RWPE2 (cell line): Measurements from ENCODE around the gene PCYT2.

Experiments used
- ATAC-seq: fragments of 200-7000 bp; cut with Tn5 transposase; 3 replicates; pipeline ENCODE4 v1.9.1; 2021; ENCODE audit warnings: low read depth
- DNase-seq: peaks from one replicate; pipeline ENCODE4 v3.0.0-alpha.2; 2020; ENCODE audit warnings: low spot score
- H3K27ac ChIP-seq: fragments of 450-650 bp; 2 replicates; pipeline ENCODE4 v1.5.1; 2017; ENCODE audit warnings: mild to moderate bottlenecking; ENCODE audit not compliant: poor library complexity, severe bottlenecking
- H3K27me3 ChIP-seq: fragments of 250-450 bp; sonication (Bioruptor Pico); 2 replicates; pipeline ENCODE4 v1.5.1; 2021; ENCODE audit warnings: mild to moderate bottlenecking, moderate library complexity; ENCODE audit not compliant: insufficient read depth, poor library complexity, severe bottlenecking
- H3K36me3 ChIP-seq: fragments of 250-450 bp; sonication (Bioruptor Pico); 2 replicates; pipeline ENCODE4 v1.5.1; 2020; ENCODE audit warnings: low read depth, mild to moderate bottlenecking, moderate library complexity
- H3K4me1 ChIP-seq: fragments of 250-450 bp; sonication (Bioruptor Pico); 2 replicates; pipeline ENCODE4 v1.5.1; 2021; ENCODE audit warnings: mild to moderate bottlenecking, moderate library complexity; ENCODE audit not compliant: insufficient read depth, poor library complexity, severe bottlenecking
- H3K4me3 ChIP-seq: fragments of 250-450 bp; sonication (Bioruptor Pico); 2 replicates; pipeline ENCODE4 v1.5.1; 2021; ENCODE audit warnings: mild to moderate bottlenecking, moderate library complexity; ENCODE audit not compliant: severe bottlenecking
- H3K9me3 ChIP-seq: fragments of 250-450 bp; sonication (Bioruptor Pico); 2 replicates; pipeline ENCODE4 v1.5.1; 2021; ENCODE audit warnings: mild to moderate bottlenecking, moderate library complexity; ENCODE audit not compliant: severe bottlenecking
- TF ChIP-seq, protein P1 (sequence below): fragments of 450-650 bp; IDR thresholded peaks from one replicate; pipeline ENCODE4 v1.5.1; 2017; ENCODE audit warnings: mild to moderate bottlenecking, moderate library complexity; ENCODE audit not compliant: poor library complexity, severe bottlenecking

Gene PCYT2

DNA sequence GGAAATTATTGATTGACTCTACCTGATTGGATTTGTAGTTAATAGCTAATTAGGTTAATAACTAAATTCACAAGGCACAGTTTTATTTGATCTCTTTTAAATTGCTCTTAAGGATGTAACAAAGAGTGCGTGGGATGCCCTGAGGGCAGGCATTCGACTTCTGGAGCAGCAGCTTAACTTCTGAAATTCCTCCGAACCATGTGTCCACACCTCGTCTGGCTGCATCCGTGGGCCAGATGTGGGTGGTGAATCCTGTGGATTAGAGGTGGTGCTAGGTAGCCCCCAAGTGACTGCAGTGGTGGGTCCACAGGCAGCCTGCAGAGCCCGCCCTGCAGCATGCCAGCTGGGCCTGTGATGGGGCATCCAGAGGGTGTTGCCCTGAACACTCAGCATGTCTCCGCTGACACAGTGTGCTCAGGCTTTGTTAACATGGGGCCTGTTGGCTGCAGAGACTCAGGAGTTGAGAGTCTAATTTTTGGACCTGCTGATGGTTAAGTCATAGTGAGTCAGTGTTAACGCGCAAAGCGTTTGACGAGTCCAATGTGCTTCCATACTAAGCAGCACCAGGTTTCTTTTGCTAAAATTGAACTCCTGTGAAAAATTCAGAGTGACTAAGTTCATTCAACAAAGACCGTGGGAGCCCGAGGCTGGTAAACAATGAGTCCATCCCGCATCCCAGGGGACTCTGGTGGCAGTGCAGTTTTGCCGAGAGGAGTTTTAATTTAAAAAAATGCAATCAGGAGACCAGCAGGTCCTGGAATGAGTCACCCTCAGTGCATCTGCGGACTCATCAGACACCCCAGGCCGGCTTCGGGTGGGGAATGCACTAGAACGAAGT, 13.0 kb downstream of the PCYT2 start:
- Histone ChIP-seq H3K9me3 (no peaks in the 10 kb centered on the region), H3K27ac (peak overlapping the region; percentile 76), H3K4me3 (no peak overlapping the region), H3K27me3 (no peaks in the 10 kb centered on the region), H3K36me3 (peaks cover 64% of the 10 kb centered on the region), H3K4me1 (peaks cover 20% of the 10 kb centered on the region)
- ATAC-seq (peak; percentile 75), DNase-seq (peak; percentile 86)
- TF ChIP-seq, protein P1, sequence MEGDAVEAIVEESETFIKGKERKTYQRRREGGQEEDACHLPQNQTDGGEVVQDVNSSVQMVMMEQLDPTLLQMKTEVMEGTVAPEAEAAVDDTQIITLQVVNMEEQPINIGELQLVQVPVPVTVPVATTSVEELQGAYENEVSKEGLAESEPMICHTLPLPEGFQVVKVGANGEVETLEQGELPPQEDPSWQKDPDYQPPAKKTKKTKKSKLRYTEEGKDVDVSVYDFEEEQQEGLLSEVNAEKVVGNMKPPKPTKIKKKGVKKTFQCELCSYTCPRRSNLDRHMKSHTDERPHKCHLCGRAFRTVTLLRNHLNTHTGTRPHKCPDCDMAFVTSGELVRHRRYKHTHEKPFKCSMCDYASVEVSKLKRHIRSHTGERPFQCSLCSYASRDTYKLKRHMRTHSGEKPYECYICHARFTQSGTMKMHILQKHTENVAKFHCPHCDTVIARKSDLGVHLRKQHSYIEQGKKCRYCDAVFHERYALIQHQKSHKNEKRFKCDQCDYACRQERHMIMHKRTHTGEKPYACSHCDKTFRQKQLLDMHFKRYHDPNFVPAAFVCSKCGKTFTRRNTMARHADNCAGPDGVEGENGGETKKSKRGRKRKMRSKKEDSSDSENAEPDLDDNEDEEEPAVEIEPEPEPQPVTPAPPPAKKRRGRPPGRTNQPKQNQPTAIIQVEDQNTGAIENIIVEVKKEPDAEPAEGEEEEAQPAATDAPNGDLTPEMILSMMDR, result no peak

DNA sequence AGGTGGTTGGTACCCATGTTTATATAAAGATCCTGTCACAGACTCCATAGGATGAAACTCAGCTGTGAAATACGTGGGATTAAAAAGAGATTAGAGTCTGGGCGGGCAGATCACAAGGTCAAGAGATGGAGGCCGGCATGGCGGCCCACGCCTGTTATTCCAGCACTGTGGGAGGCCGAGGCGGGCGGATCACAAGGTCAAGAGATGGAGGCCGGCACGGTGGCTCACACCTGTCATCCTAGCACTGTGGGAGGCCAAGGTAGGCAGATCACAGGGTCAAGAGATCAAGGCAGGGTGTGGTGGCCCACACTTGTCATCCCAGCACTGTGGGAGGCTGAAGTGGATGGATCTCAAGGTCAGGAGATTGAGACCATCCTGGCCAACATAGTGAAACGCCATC, 15.8 kb downstream of the PCYT2 start:
- H3K4me1 ChIP-seq, result peaks cover 20% of the 10 kb centered on the region
- H3K4me3 ChIP-seq, result no peak overlapping the region
- no peak for ATAC-seq
- TF ChIP-seq, protein P1, result no peak
- DNase-seq, result no peak
- H3K9me3 ChIP-seq, result peaks cover 1% of the 10 kb centered on the region
- H3K27me3 ChIP-seq, result no peaks in the 10 kb centered on the region
- peaks cover 64% of the 10 kb centered on the region for H3K36me3 ChIP-seq
- no peak overlapping the region for H3K27ac ChIP-seq

DNA sequence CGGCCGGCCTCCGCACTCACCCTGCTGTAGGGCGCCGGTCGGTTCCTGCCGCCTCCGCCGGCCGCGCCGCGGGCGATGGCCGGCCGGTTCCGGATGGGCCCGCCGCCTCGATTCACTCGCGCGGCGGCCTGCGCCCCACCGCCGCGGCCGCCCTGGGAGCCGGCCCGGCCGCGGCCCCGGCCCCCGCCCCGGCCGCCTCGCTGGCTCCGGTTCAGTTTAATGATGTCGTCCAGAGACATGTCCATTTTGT, 20.0 kb downstream of the PCYT2 start:
- no peaks in the 10 kb centered on the region for H3K27me3 ChIP-seq
- no peak for DNase-seq
- peaks cover 70% of the 10 kb centered on the region for H3K36me3 ChIP-seq
- TF ChIP-seq, protein P1, result no peak
- peaks cover 4% of the 10 kb centered on the region for H3K4me1 ChIP-seq
- H3K9me3 ChIP-seq, result peaks cover 1% of the 10 kb centered on the region
- ATAC-seq, result no peak
- peak overlapping the region; percentile 79 for H3K27ac ChIP-seq
- peak overlapping the region; percentile 72 for H3K4me3 ChIP-seq

DNA sequence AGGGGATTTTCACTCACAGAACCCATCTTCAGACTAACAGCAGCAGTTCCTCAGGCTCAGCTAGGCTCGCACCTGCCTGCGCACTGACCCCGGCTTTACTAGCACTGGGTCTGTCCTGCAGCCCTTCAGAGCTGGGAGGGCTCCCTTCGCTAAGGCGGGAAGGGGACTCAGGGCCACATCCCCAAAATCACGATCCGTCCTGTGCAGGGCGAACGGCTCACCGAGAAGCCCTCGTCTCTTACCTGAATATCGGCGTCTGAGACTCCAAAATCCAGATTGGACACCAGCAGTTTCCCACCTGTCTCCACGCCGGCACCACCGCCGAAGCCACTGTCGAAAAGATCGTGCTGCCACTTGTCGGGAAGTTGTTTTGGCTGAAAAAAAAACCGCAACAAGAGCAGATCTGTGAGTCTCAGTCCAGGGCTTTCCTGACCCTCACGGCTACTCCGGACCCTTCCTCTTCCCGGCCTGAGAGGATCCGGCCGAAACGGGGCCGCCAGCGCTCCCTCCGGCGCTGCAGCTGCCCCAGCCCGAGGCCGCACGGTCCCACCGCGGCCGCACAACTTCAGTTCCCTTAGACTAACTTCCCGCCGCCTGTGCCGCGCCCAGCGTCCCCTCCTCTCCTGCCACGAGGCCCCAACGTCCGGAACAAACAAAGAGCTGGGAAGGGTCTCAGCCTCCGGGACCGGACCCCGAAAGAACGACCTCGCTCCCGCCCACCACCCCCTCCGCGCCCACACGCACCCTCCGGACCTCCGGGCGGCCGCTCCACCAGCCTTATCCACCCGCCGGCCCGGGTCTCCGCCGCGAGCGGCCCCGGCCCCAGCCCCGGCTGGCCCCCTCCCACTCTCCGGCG, 20.5 kb downstream of the PCYT2 start:
- H3K9me3 ChIP-seq, result peaks cover 1% of the 10 kb centered on the region
- TF ChIP-seq, protein P1, result no peak
- DNase-seq (no peak), ATAC-seq (no peak)
- H3K27me3 ChIP-seq, result no peaks in the 10 kb centered on the region
- peaks cover 70% of the 10 kb centered on the region for H3K36me3 ChIP-seq
- H3K4me1 ChIP-seq, result peaks cover 4% of the 10 kb centered on the region
- H3K4me3 ChIP-seq, result peak overlapping the region; percentile 72
- peak overlapping the region; percentile 79 for H3K27ac ChIP-seq
